Stimulated activated CD4-positive, alpha-beta T cell treated with anti-CD3 and anti-CD28 coated beads, Interleukin-4, amount 100 ng/mL, for 24 hours (primary cell): ENCODE measurements around the gene GARIN3.

ENCODE experiments used
- DNase-seq: peaks from one replicate; pipeline ENCODE4 v3.0.0-alpha.2; 2020

The GARIN3 gene

DNA sequence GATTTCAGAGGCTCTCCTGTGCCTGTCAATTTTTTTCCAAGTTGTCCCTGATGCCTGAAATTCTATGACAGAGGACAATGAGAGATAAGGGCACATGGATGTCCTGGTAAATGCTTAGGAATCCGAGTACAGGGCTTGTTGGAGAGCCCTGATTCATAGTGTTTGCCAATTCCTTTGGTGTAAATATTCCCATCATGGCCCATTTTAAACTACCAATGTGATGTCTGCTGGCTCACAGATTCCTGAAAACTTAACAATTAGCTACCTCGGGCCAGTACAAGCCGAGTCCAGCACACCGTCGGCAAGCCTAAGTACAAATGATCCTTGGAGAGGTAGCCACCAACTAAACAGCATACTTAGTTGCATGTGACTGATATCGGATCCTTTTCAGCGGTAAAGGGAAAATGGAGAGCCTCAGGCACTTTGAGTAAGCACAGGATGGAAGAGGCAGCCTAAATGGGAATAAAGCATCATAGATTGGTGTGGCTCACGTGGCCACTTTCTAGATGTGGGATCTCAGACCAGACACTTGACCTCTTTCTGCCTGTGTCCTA is 18.1 kb upstream of the GARIN3 start:
- no peak for DNase-seq

DNA sequence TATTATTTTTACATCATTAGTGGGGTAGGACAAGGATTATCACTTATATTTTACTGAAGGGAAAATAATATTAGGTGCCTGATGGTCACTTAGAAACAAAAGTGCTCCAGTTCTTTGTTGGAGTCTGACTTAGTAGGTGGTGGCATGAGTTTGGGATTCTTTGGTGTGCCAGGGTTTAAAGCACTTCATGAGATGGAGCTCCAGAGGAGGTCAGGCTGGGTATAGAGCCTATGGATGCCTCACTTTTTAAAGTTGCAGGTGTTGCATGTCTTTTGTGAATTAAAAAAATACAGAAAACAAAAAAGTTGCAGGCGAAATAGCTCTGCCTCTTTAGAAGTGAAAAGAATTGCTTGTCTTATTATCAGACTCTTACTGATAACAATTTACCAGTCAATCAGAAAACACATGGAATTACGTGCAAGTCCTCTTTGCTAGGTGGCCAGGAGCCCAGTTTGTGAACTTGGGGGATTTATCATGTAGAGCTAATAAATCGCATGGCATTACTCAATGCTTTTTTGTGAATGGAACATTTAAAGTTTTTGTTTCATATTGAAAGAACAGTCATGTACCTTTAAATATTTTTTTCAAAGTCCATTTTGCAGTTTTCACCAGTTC is 16.2 kb upstream of the GARIN3 start:
- no peak for DNase-seq

- DNase-seq: peak; percentile 52
Observed at GRCh38 chr5:157180374-157181264, 14.6 kb upstream of the GARIN3 start, which contains the start of gene ITK. TSS of gene ITK (plus strand) at chr5:157180840. CDS start at chr5:157180978, 138 bp downstream.

- DNase-seq: no peak
Observed at GRCh38 chr5:157178966-157179365, 12.9 kb upstream of the GARIN3 start.

DNA sequence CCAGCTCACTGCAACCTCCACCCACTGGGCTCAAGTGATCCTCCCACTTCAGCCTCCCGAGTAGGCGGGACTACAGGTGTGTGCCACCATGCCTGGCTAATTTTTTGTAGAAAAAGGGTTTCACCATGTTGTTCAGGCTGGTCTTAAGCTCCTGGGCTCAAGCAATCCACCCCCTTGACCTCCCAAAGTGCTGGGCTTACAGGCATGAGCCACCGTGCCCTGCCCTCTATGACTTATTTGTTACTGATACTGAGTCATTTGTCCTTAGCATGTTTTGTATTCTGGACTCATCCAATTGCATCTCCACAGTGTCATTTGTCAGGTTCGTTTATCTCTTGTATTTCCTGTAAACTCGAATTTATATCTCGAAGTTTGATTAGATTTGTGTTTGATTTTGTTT is 11.9 kb upstream of the GARIN3 start:
- no peak for DNase-seq

- DNase-seq: peak; percentile 33
Observed at GRCh38 chr5:157175071-157175612, 9.1 kb upstream of the GARIN3 start.

GRCh38 chr5:157172403-157172802 is 6.3 kb upstream of the GARIN3 start:
- peak; percentile 92 for DNase-seq

DNA sequence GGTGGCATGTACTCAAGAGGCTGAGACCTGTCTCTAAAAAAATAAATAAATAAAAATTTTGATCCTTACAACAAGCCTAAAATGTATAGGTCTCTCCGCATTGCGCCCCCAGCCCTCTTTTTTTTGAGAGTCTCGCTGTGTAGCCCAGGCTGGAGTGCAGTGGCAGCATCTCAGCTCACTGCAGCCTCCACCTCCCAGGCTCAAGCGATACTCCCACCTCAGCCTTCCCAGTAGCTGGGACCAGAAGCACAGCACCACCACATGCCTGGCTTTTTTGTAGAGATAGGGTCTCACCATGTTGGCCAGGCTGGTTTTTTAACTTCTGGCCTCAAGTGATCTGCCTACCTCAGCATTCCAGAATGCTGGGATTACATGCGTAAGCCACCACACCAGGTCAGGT is 2.2 kb upstream of the GARIN3 start:
- DNase-seq: no peak

DNA sequence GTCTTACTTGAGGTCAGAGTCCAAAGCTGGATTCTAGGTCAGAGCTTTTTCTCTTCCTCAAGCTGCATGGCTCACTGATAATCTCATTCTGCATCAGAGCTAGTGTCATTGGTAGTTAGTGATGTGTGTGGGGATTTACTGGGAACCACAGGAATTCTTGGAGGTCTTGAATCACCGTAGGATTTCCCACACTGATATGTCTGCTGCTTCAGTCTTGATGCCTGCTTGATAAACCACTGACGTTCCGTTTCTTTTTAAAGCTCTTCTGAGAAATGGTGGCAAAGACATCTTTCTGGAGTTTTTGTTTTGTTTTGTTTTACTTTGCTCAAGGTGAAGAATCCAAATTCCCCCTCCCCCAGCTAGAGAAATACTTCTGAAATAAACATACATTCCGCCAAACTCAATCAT is 1.2 kb upstream of the GARIN3 start:
- DNase-seq: no peak

- no peak for DNase-seq
Observed at GRCh38 chr5:157165668-157166067, 396 bp downstream of the GARIN3 start.

DNA sequence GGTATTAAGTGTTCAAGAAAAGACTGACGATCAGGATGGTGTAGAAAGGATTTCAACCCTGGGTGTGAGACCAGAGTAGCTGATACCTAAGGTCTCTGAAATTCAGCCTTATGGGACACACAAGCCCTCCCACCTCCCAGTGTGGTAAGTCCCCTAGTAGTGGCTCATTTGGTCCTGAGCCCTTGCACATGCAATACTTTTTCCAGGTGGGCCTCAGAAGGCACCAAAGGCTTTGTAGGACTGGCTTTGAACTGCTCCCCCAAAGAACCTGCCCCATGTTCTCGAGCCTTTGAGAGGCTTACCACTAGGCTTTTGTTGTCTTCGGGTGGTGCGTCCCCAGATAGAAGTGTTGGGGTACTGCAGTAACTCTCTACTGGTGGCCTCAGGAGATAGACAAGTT is 803 bp downstream of the GARIN3 start:
- DNase-seq: no peak

GRCh38 chr5:157164521-157164920 is 1.5 kb downstream of the GARIN3 start:
- DNase-seq: no peak

GRCh38 chr5:157162919-157163510 is 3.0 kb downstream of the GARIN3 start:
- no peak for DNase-seq

DNA sequence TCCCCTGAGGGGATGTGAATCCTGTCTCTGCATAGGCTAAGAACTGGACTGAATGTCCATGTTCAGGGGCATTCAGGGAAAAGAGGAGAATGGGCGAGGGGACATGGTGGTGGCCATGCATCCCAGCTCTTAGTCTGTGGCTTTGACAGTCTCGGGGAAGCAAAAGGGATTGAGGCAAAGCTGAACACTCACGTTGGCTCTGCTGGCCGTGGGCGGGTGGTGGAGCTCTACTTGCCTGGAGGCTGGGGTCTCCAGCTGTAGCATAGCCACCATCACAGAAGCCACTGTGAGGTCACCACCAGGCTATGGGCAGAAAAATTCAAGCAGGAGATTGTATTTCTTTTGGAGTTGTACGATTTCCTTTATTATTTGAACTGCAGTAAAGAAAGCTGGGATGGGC is 4.1 kb downstream of the GARIN3 start:
- DNase-seq: no peak

DNA sequence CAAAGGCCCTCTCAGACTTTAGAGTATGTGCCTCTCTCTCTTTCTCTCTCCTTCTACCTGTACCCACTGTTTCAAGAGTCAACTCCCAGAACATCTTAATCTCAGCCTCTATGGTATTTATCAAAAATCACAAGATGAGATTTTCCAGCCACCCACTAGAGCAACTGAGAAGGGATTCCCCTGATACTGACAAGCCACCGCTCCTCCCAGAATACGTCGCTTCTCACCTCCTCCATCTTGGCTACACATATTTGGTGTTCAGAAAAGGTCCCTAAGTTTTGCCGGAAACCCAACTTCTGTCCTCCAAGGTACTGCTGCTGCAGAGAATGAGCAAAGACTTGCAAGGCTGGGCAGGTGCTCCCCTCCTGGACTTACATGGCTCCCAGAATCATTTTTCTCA is 6.1 kb downstream of the GARIN3 start:
- peak; percentile 48 for DNase-seq

DNA sequence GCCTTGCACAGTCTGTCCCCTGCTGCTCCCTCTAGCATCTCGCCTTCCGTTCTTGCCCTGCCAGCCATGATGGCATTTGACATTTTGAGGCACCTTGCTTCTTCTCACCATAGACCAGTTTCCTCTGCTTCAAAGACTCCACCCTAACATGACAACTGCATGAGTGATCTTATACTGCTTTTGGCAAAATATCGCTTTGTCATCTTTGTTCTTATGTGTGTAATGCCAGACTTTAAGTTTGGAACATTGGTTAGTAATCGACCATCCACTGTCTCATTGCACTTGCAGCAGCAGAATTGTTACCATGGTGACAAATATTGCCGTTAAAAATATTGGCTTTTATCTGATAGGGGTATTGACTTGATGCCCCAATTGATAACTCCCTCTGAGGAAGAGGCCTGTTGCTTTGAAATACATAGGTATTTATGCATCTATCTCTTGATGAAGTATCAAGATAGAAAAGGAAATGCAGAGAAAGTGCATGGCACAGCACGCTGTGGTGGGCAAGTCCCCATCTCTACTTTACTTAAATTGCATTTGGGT is 6.8 kb downstream of the GARIN3 start:
- peak; percentile 42 for DNase-seq

- DNase-seq: no peak
Observed at GRCh38 chr5:157157293-157157891, 8.7 kb downstream of the GARIN3 start.

- no peak for DNase-seq
Observed at GRCh38 chr5:157155297-157155696, 10.8 kb downstream of the GARIN3 start.

GRCh38 chr5:157150995-157151394 is 15.1 kb downstream of the GARIN3 start:
- DNase-seq: no peak

DNA sequence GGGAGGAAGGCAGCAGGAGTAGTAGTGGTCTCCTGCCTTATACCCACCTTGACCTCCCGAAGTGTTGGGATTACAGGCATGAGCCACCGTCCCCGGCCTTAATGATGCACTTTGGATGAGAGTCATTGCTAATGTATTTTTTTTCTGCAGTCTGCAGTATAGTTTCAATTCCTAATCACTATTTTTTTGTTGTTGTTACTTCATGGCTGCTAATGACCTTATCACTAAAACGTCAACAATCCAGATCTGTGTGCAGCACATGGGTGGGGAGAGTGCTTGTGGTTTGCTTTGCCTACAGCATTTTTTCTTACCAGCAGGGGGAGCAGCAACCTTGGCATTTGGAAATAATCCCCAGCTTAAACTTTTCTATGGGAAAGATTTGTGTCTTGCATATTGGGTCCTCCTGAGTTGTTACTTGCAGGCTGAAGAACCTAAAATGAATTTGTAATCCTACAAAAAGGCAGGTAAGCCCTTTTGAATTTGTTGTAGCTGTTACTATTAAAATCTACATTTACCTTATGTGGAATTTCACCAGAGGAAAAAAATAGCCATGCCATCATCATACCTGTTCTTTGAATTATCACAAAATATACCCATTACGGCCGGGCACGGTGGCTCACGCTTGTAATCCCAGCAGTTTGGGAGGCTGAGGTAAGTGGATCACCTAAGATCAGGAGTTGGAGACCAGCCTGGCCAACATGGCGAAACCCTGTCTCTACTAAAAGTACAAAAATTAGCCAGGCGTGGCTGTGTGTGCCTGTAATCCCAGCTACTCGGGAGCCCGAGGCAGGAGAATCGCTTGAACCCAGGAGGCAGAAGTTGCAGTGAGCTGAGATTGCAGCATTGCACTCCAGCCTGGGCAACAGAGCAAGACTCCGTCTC is 17.1 kb downstream of the GARIN3 start:
- DNase-seq: peak; percentile 89
